IMR-90 (cell line): Measurements from ENCODE around the gene CDH7.

ENCODE experiments used
- CHD1 ChIP-seq: IDR thresholded peaks from 2 replicates; pipeline ENCODE4 v1.6.1; 2012; ENCODE audit warnings: low read depth, low read length, improper control_type of control experiment
- MAFK ChIP-seq: IDR thresholded peaks from 2 replicates; pipeline ENCODE4 v1.6.1; 2012; ENCODE audit warnings: low read depth, low read length, improper control_type of control experiment
- MAZ ChIP-seq: IDR thresholded peaks from 2 replicates; pipeline ENCODE4 v1.6.1; 2012; ENCODE audit warnings: low read depth, mild to moderate bottlenecking, low read length, improper control_type of control experiment, moderate library complexity, borderline replicate concordance
- MXI1 ChIP-seq: IDR thresholded peaks from 2 replicates; pipeline ENCODE4 v1.6.1; 2012; ENCODE audit warnings: low read depth, mild to moderate bottlenecking, low read length, moderate library complexity, borderline replicate concordance
- POLR2A ChIP-seq: IDR thresholded peaks from 2 replicates; pipeline ENCODE4 v1.6.1; 2012; ENCODE audit warnings: mild to moderate bottlenecking, low read depth, low read length
- RAD21 ChIP-seq: IDR thresholded peaks from 2 replicates; pipeline ENCODE4 v1.6.1; 2012; ENCODE audit warnings: low read length, improper control_type of control experiment
- RCOR1 ChIP-seq: IDR thresholded peaks from 2 replicates; pipeline ENCODE4 v1.6.1; 2012; ENCODE audit warnings: mild to moderate bottlenecking, low read length, improper control_type of control experiment; ENCODE audit not compliant: insufficient replicate concordance
- TF ChIP-seq, protein P1 (sequence below): conservative IDR thresholded peaks from 2 replicates; pipeline ENCODE4 v1.5.1; 2012; ENCODE audit warnings: mild to moderate bottlenecking, low read depth, low read length, improper control_type of control experiment
- TF ChIP-seq, protein P2 (sequence below): fragments of 150-350 bp; IDR thresholded peaks from 2 replicates; pipeline ENCODE4 v1.6.1; 2017; ENCODE audit warnings: mild to moderate bottlenecking, antibody characterized with exemption, low read length, low read depth

DNA sequence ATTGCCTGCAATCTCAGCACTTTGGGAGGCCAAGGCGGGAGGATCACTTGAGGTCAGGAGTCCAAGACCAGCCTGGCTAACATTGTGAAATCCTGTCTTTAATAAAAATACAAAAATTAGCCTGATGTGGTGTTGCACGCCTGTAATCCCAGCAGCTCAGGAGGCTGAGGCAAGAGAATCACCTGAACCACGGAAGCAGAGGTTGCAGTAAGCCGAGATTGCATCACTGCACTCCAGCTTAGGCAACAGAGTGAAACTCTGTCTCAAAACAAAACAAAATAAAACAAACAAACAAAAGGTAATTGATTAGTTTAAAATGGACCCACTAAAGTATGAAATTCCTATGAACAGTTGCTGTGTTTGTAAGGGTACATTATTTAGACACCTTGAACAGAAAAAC is 39.8 kb downstream of the CDH7 start:
- TF ChIP-seq MXI1 = no peak
- TF ChIP-seq MAZ = no peak
- TF ChIP-seq POLR2A = no peak
- TF ChIP-seq CHD1 = no peak
- TF ChIP-seq, protein P1, sequence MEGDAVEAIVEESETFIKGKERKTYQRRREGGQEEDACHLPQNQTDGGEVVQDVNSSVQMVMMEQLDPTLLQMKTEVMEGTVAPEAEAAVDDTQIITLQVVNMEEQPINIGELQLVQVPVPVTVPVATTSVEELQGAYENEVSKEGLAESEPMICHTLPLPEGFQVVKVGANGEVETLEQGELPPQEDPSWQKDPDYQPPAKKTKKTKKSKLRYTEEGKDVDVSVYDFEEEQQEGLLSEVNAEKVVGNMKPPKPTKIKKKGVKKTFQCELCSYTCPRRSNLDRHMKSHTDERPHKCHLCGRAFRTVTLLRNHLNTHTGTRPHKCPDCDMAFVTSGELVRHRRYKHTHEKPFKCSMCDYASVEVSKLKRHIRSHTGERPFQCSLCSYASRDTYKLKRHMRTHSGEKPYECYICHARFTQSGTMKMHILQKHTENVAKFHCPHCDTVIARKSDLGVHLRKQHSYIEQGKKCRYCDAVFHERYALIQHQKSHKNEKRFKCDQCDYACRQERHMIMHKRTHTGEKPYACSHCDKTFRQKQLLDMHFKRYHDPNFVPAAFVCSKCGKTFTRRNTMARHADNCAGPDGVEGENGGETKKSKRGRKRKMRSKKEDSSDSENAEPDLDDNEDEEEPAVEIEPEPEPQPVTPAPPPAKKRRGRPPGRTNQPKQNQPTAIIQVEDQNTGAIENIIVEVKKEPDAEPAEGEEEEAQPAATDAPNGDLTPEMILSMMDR = no peak
- no peak for TF ChIP-seq RCOR1
- no peak for TF ChIP-seq RAD21
- TF ChIP-seq, protein P2, sequence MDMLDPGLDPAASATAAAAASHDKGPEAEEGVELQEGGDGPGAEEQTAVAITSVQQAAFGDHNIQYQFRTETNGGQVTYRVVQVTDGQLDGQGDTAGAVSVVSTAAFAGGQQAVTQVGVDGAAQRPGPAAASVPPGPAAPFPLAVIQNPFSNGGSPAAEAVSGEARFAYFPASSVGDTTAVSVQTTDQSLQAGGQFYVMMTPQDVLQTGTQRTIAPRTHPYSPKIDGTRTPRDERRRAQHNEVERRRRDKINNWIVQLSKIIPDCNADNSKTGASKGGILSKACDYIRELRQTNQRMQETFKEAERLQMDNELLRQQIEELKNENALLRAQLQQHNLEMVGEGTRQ = no peak
- no peak for TF ChIP-seq MAFK
